SK-N-SH (cell line): ENCODE results near the gene TENT4A. TPM values are rescaled to one million over a fixed set of nuclear protein-coding genes. Genes with fewer than 3 reads are reported as not detected.

Experiments
- CTCF ChIA-PET: fragments of 300-600, 350-600 bp; formaldehyde crosslinking; extraction: SDS; loops from one replicate; lab custom pipeline; 2021; lab: Yijun Ruan, JAX
- POLR2A ChIA-PET: fragments of 350-600 bp; sonication (Branson Sonifier 250); formaldehyde crosslinking; extraction: SDS; loops from one replicate; lab custom pipeline; 2020; ENCODE audit warnings: antibody characterized with exemption, inconsistent platforms; lab: Yijun Ruan, JAX
- DNase-seq: peaks from one replicate; pipeline ENCODE4 v3.0.0; 2012
- H2AFZ ChIP-seq: fragments of 200-600 bp; sonication (generic); 2 replicates; pipeline ENCODE4 v1.8.1; 2016; ENCODE audit warnings: antibody characterized with exemption, mild to moderate bottlenecking, low read depth
- H3F3A ChIP-seq: fragments of 200-600 bp; sonication (generic); replicated peaks from 2 replicates; pipeline ENCODE3; 2016; ENCODE audit warnings: antibody characterized with exemption, mild to moderate bottlenecking; ENCODE audit not compliant: insufficient read depth
- H3K27ac ChIP-seq, 2 experiments: fragments of 200-500 bp in 1 of 2; fragments of 200-600 bp in 1 of 2; sonication (Bioruptor generic) in 1 of 2; sonication (generic), shearing (Covaris generic) in 1 of 2; 2 replicates each; pipeline versions ENCODE4 v1.5.1 to v1.6.1; 2014 to 2016; ENCODE audit warnings: low read depth in 2 of 2, inconsistent platforms in 1 of 2, low read length in 1 of 2, mild to moderate bottlenecking in 1 of 2, mixed read lengths in 1 of 2
- H3K27me3 ChIP-seq: fragments of 200-600 bp; sonication (generic), shearing (Covaris generic); 2 replicates; pipeline ENCODE4 v1.6.1; 2016; ENCODE audit warnings: mixed run types; ENCODE audit not compliant: insufficient read depth
- H3K36me3 ChIP-seq, 2 experiments: fragments of 200-500 bp in 1 of 2; fragments of 200-600 bp in 1 of 2; sonication (Bioruptor generic) in 1 of 2; sonication (generic) in 1 of 2; replicated peaks in 1 of 2; 2 replicates each; pipeline versions ENCODE3 to v1.5.1; 2014 to 2016; ENCODE audit warnings: low read length in 1 of 2, mild to moderate bottlenecking in 1 of 2; ENCODE audit not compliant: insufficient read depth in 2 of 2, control insufficient read depth in 1 of 2
- H3K4me1 ChIP-seq, 2 experiments: fragments of 200-500 bp in 1 of 2; fragments of 200-600 bp in 1 of 2; sonication (Bioruptor generic) in 1 of 2; sonication (generic), shearing (Covaris generic) in 1 of 2; 2 replicates each; pipeline versions ENCODE4 v1.5.1 to v1.6.1; 2014 to 2016; ENCODE audit warnings: low read depth in 1 of 2, low read length in 1 of 2, mixed run types in 1 of 2; ENCODE audit not compliant: insufficient read depth in 2 of 2, control insufficient read depth in 1 of 2
- H3K4me2 ChIP-seq: fragments of 200-600 bp; sonication (generic), shearing (Covaris generic); 2 replicates; pipeline ENCODE4 v1.6.1; 2017; ENCODE audit warnings: mixed run types
- H3K4me3 ChIP-seq, 2 experiments: fragments of 200-500 bp in 1 of 2; fragments of 200-600 bp in 1 of 2; sonication (Bioruptor generic) in 1 of 2; sonication (generic), shearing (Covaris generic) in 1 of 2; 2 replicates each; pipeline versions ENCODE4 v1.5.1 to v1.8.1; 2014 to 2016; ENCODE audit warnings: low read depth in 2 of 2, inconsistent platforms in 1 of 2, low read length in 1 of 2, mild to moderate bottlenecking in 1 of 2, mixed read lengths in 1 of 2, moderate library complexity in 1 of 2
- H3K79me2 ChIP-seq: fragments of 200-600 bp; sonication (generic); 2 replicates; pipeline ENCODE4 v1.8.1; 2017; ENCODE audit warnings: mild to moderate bottlenecking; ENCODE audit not compliant: insufficient read depth
- H3K9ac ChIP-seq: fragments of 200-600 bp; sonication (generic); 2 replicates; pipeline ENCODE4 v1.6.1; 2017; ENCODE audit warnings: mixed run types
- H3K9me2 ChIP-seq: fragments of 200-600 bp; sonication (generic); 2 replicates; pipeline ENCODE4 v1.6.1; 2017; ENCODE audit warnings: mixed run types
- H3K9me3 ChIP-seq: fragments of 200-600 bp; sonication (generic); 2 replicates; pipeline ENCODE4 v1.6.1; 2017; ENCODE audit warnings: mixed run types, mild to moderate bottlenecking, moderate library complexity
- H4K20me1 ChIP-seq: fragments of 200-600 bp; sonication (generic); 2 replicates; pipeline ENCODE4 v1.6.1; 2017; ENCODE audit warnings: mild to moderate bottlenecking, mixed run types; ENCODE audit not compliant: insufficient read depth
- CHD2 ChIP-seq: fragments of 150-350 bp; IDR thresholded peaks from 2 replicates; pipeline ENCODE4 v1.6.1; 2018; ENCODE audit warnings: low read length; ENCODE audit not compliant: partially characterized antibody
- CTCF ChIP-seq: fragments of 200-600 bp; sonication (generic); IDR thresholded peaks from 2 replicates; pipeline ENCODE4 v1.6.1; 2017; ENCODE audit warnings: antibody characterized with exemption, mild to moderate bottlenecking, moderate library complexity
- EP300 ChIP-seq, 2 experiments: IDR thresholded peaks; 2 replicates each; pipeline versions ENCODE4 v1.4.0 to v1.6.1; 2012; ENCODE audit warnings: borderline replicate concordance in 1 of 2, low read depth in 1 of 2, low read length in 1 of 2
- EZH2phosphoT487 ChIP-seq: fragments of 200-600 bp; sonication (generic); IDR thresholded peaks from 2 replicates; pipeline ENCODE4 v1.6.1; 2017; ENCODE audit warnings: low read depth, mixed run types, mild to moderate bottlenecking, antibody characterized with exemption, moderate library complexity, borderline replicate concordance
- FOXJ3 ChIP-seq: sonication (generic); formaldehyde crosslinking; IDR thresholded peaks from 2 replicates; pipeline ENCODE4 v1.5.1; 2020; ENCODE audit warnings: mild to moderate bottlenecking, missing genetic modification reagents
- MXI1 ChIP-seq: IDR thresholded peaks from 2 replicates; pipeline ENCODE4 v1.6.1; 2012; ENCODE audit warnings: mild to moderate bottlenecking, low read depth, low read length, improper control_type of control experiment
- NFIC ChIP-seq: IDR thresholded peaks from 2 replicates; pipeline ENCODE4 v1.4.0; 2012; ENCODE audit warnings: borderline replicate concordance
- POLR2AphosphoS5 ChIP-seq: IDR thresholded peaks from 2 replicates; pipeline ENCODE4 v1.6.1; 2012; ENCODE audit warnings: low read depth, low read length
- REST ChIP-seq: IDR thresholded peaks from 2 replicates; pipeline ENCODE4 v1.6.1; 2012; ENCODE audit warnings: mild to moderate bottlenecking, low read depth, low read length, moderate library complexity
- SIN3A ChIP-seq: IDR thresholded peaks from 2 replicates; pipeline ENCODE4 v1.6.1; 2012; ENCODE audit warnings: low read depth, mild to moderate bottlenecking, low read length, moderate library complexity, borderline replicate concordance
- USF1 ChIP-seq: IDR thresholded peaks from 2 replicates; pipeline ENCODE4 v1.4.0; 2012; ENCODE audit warnings: low read depth, borderline replicate concordance
- WGBS: methylation state at CpG from one replicate; pipeline ENCODE4 v1.1.6; 2017; ENCODE audit warnings: low lambda C conversion rate; 5-methylcytosine and 5-hydroxymethylcytosine counted together
- polyA plus RNA-seq, 3 experiments: library from polyadenylated mRNA; depleted of rRNA; stranded (reverse); fragments of >200 nt; gene quantifications; 2 replicates each; pipeline ENCODE4 v1.2.3, GENCODE V29; 2012

Gene TENT4A
- polyA plus RNA-seq, 1 of the 3 experiments (the other 2 are of a cell fraction), result 6.0 TPM

- Histone ChIP-seq H3F3A (peaks cover 20% of the 10 kb centered on the region), H3K4me1 (peaks cover 17 to 37% of the 10 kb centered on the region in 2 experiments; a peak in 3 of 4 replicates), H3K36me3 (peaks cover 0 to 8% of the 10 kb centered on the region in 2 experiments), H3K27me3 (no peaks in the 10 kb centered on the region), H3K79me2 (peaks cover 52% of the 10 kb centered on the region), H3K4me2 (peak overlapping the region; percentile 93)
- TF ChIP-seq CTCF (no peak), REST (no peak), USF1 (no peak), CHD2 (no peak), POLR2AphosphoS5 (no peak), SIN3A (no peak), EZH2phosphoT487 (no peak), EP300 (IDR thresholded peaks at IDR 0.05; ENCODE audit: borderline replicate concordance in 1 of 2, low read depth in 1 of 2, low read length in 1 of 2) (no peak), NFIC (no peak), MXI1 (no peak), FOXJ3 (CRISPR knock-in tag) (no peak)
- TF ChIP-seq, all 33 proteins: peak for 0
- Histone ChIP-seq H3K9me2 (no peaks in the 10 kb centered on the region), H3K9me3 (no peaks in the 10 kb centered on the region), H2AFZ (no peak overlapping the region), H3K27ac (peak overlapping the region; percentile 33 to 89; a peak in 3 of 4 replicates), H3K4me3 (peak overlapping the region; percentile 80 to 95), H4K20me1 (peaks cover 49% of the 10 kb centered on the region), H3K9ac (peak overlapping the region; percentile 72; the same call in 1 of the 2 replicates)
- DNase-seq, result peak; percentile 78
- ChIA-PET POLR2A (no interaction called here), CTCF (no interaction called here)
- WGBS, result 3% methylated on average over 17 of the region's 99 CpGs
Measured at GRCh38 chr5:6714226-6715041, 1.2 kb downstream of the TENT4A start.
